ENCODE results near the gene NTF4.
A peak's percentile ranks its signal among the peaks of the same experiment; 100 is the strongest.
"Not testable (repeated sequence)": the region's sequence is repeated elsewhere in the genome, so short reads cannot be mapped to it uniquely, and the experiment has no call there.

Gene NTF4

GRCh38 chr19:49036815-49037214 lies 27.8 kb downstream of the NTF4 start, which contains the start of gene CGB1:
Gene CGB1, minus strand, starts transcription at chr19:49036895. Its CDS starts 184 bp downstream, at chr19:49036711.
- in situ Hi-C loops (cut with MboI; ENCODE audit: low pct_unique_long_range_greater_than_20kb, low sequenced_read_pairs, unreplicated experiment); DNase-seq (ENCODE audit: low spot score): not testable (repeated sequence)
- TF ChIP-seq, protein P1, sequence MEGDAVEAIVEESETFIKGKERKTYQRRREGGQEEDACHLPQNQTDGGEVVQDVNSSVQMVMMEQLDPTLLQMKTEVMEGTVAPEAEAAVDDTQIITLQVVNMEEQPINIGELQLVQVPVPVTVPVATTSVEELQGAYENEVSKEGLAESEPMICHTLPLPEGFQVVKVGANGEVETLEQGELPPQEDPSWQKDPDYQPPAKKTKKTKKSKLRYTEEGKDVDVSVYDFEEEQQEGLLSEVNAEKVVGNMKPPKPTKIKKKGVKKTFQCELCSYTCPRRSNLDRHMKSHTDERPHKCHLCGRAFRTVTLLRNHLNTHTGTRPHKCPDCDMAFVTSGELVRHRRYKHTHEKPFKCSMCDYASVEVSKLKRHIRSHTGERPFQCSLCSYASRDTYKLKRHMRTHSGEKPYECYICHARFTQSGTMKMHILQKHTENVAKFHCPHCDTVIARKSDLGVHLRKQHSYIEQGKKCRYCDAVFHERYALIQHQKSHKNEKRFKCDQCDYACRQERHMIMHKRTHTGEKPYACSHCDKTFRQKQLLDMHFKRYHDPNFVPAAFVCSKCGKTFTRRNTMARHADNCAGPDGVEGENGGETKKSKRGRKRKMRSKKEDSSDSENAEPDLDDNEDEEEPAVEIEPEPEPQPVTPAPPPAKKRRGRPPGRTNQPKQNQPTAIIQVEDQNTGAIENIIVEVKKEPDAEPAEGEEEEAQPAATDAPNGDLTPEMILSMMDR (IDR thresholded peaks at IDR 0.05; ENCODE audit: extremely low read depth, insufficient read depth, missing control alignments): peak; percentile 40

DNA sequence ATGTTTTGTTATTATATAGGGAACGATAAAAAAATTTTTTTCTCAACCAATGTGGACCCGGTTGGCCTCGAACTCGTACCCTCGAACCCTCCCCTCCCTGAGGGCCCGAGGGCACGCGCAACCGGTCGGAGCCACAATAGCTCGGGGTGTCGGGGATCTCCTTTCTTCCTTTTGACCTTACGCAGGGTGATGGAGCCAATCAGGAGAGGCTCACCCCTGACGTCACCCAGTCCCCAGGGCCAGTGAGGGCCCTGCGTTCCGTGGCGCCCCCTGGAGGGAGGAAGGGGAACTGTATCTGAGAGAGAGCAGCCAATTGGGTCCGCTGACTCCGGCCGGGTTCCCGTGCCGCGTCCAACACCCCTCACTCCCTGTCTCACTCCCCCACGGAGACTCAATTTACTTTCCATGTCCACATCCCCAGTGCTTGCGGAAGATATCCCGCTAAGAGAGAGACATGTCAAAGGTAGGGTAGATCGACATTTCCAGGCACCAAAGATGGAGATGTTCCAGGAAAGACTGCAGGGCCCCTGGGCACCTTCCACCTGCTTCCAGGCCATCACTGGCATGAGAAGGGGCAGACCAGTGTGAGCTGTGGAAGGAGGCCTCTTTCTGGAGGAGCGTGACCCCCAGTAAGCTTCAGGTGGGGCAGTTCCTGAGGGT lies 32.8 kb downstream of the NTF4 start, which contains the start of gene CGB2:
Gene CGB2 (plus strand): TSS at position 249 of the 660 bp plus-strand sequence. CDS start 206 bp downstream, at position 455.
- DNase-seq (ENCODE audit: low spot score): peak; percentile 64

GRCh38 chr19:49030323-49030722 lies 34.3 kb downstream of the NTF4 start:
- in situ Hi-C loops (cut with MboI; ENCODE audit: low pct_unique_long_range_greater_than_20kb, low sequenced_read_pairs, unreplicated experiment); DNase-seq (ENCODE audit: low spot score): not testable (repeated sequence)

More for the DNA sequence above, 32.8 kb downstream of the NTF4 start, which contains the start of gene CGB2:
- TF ChIP-seq, protein P1 (IDR thresholded peaks at IDR 0.05; ENCODE audit: extremely low read depth, insufficient read depth, missing control alignments): peak; percentile 44
- in situ Hi-C loops (cut with MboI; ENCODE audit: low pct_unique_long_range_greater_than_20kb, low sequenced_read_pairs, unreplicated experiment): not testable (repeated sequence)

DNA sequence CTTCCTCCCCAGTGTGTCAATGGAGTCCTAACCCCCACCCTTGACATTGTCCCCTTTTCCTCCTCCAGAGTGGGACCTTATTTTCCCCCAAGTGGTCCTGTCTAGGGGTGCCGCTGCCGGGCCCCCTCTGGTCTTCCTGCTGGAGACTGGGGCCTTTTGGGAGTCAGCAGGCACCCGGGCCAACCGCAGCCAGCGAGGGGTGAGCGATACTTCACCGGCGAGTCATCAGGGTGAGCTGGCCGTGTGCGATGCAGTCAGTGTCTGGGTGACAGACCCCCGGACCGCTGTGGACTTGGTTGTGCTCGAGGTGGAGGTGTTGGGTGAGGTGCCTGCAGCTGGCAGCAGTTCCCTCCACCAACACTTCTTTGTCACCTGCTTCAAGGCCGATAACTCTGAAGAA lies 34.9 kb downstream of the NTF4 start:
- DNase-seq (ENCODE audit: low spot score); in situ Hi-C loops (cut with MboI; ENCODE audit: low pct_unique_long_range_greater_than_20kb, low sequenced_read_pairs, unreplicated experiment): not testable (repeated sequence)

- DNase-seq (ENCODE audit: low spot score); in situ Hi-C loops (cut with MboI; ENCODE audit: low pct_unique_long_range_greater_than_20kb, low sequenced_read_pairs, unreplicated experiment): not testable (repeated sequence)
Measured at GRCh38 chr19:49028686-49029085, 35.9 kb downstream of the NTF4 start.

DNA sequence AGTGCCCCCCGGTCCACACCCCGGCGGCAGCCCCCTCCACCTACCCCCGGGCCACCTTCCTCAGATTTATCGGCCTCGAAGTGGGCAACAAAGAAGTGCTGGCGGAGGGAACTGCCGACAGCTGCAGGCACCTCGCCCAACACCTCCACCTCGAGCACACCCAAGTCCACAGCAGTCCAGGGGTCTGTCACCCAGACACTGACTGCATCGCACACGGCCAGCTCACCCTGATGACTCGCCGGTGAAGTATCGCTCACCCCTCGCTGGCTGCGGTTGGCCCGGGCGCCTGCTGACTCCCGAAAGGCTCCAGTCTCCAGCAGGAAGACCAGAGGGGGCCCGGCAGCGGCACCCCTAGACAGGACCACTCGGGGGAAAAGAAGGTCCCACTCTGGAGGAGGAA lies 39.0 kb downstream of the NTF4 start:
- DNase-seq (ENCODE audit: low spot score); in situ Hi-C loops (cut with MboI; ENCODE audit: low pct_unique_long_range_greater_than_20kb, low sequenced_read_pairs, unreplicated experiment): not testable (repeated sequence)

- in situ Hi-C loops (cut with MboI; ENCODE audit: low pct_unique_long_range_greater_than_20kb, low sequenced_read_pairs, unreplicated experiment): not testable (repeated sequence)
Measured at GRCh38 chr19:49025088-49025487, 39.5 kb downstream of the NTF4 start.

GRCh38 chr19:49024233-49024632 lies 40.4 kb downstream of the NTF4 start, which contains the start of gene CGB3:
Gene CGB3, minus strand, starts transcription at chr19:49024333. Its CDS starts 362 bp downstream, at chr19:49023971.
- in situ Hi-C loops (cut with MboI; ENCODE audit: low pct_unique_long_range_greater_than_20kb, low sequenced_read_pairs, unreplicated experiment): not testable (repeated sequence)

More at GRCh38 chr19:49025088-49025487, 39.5 kb downstream of the NTF4 start:
- not testable (repeated sequence) for DNase-seq (ENCODE audit: low spot score)

GRCh38 chr19:49022116-49022515 lies 42.5 kb downstream of the NTF4 start:
- in situ Hi-C loops (cut with MboI; ENCODE audit: low pct_unique_long_range_greater_than_20kb, low sequenced_read_pairs, unreplicated experiment): no loop called here
- TF ChIP-seq, protein P1 (IDR thresholded peaks at IDR 0.05; ENCODE audit: extremely low read depth, insufficient read depth, missing control alignments): no peak
- DNase-seq (ENCODE audit: low spot score): no peak

More at GRCh38 chr19:49024233-49024632, 40.4 kb downstream of the NTF4 start, which contains the start of gene CGB3:
- DNase-seq (ENCODE audit: low spot score): not testable (repeated sequence)
